HCT116 (cell line): ENCODE measurements around the gene TUSC1. TPM values are rescaled to one million over a fixed set of nuclear protein-coding genes. Genes with fewer than 3 reads are reported as not detected.
"Not testable (repeated sequence)": the region's sequence is repeated elsewhere in the genome, so short reads cannot be mapped to it uniquely, and the experiment has no call there.

Experiments used
- ATAC-seq: fragments of 200-7000 bp; cut with Tn5 transposase; 2 replicates; pipeline ENCODE4 v1.9.1; 2020; ENCODE audit warnings: mild to moderate bottlenecking, moderate library complexity
- BruUV-seq: library from RNA; stranded (reverse); fragments of 400-500 nt; replicated peaks from 2 replicates; lab custom pipeline; 2021; lab: Mats Ljungman, UMichigan
- CTCF ChIA-PET: fragments of 300-600 bp; sonication (Branson Sonifier 250); formaldehyde crosslinking; loops from one replicate; lab custom pipeline; 2021; ENCODE audit warnings: antibody characterized with exemption; lab: Charles Lee
- POLR2A ChIA-PET: fragments of 300-600, 350-600 bp; sonication (Branson Sonifier 250); formaldehyde crosslinking; loops from one replicate; lab custom pipeline; 2021; ENCODE audit warnings: antibody characterized with exemption; lab: Charles Lee
- RAD21 ChIA-PET, 2 experiments: fragments of 300-600 bp; sonication (Branson Sonifier 250); formaldehyde crosslinking; loops; one replicate each; lab custom pipeline; 2023; ENCODE audit warnings: low total read pairs in 2 of 2; ENCODE audit not compliant: uncharacterized antibody in 2 of 2, unreplicated experiment in 2 of 2, low non-redundant PET in 1 of 2; lab: Charles Lee
- DNase-seq: peaks from one replicate; pipeline ENCODE4 v3.0.0-alpha.2; 2010; ENCODE audit warnings: low read depth, low spot score
- H2AFZ ChIP-seq: fragments of 200-600 bp; shearing (Covaris generic), sonication (generic); 2 replicates; pipeline ENCODE4 v1.6.1; 2017; ENCODE audit warnings: low read depth, mixed run types, mixed read lengths, antibody characterized with exemption, low read length; ENCODE audit not compliant: poor library complexity, severe bottlenecking
- H3K27ac ChIP-seq: 2 replicates; pipeline ENCODE4 v1.5.1; 2012; ENCODE audit warnings: low read depth, low read length
- H3K27me3 ChIP-seq: fragments of 200-600 bp; sonication (generic); 2 replicates; pipeline ENCODE4 v1.6.1; 2016; ENCODE audit warnings: mixed run types, low read length, mixed read lengths; ENCODE audit not compliant: insufficient read depth
- H3K36me3 ChIP-seq, 2 experiments: fragments of 200-500 bp in 1 of 2; fragments of 200-600 bp in 1 of 2; sonication (Bioruptor generic) in 1 of 2; sonication (generic) in 1 of 2; 2 replicates each; pipeline versions ENCODE4 v1.5.1 to v1.6.1; 2014 to 2016; ENCODE audit warnings: low read length in 2 of 2, inconsistent platforms in 1 of 2, mixed read lengths in 1 of 2, mixed run types in 1 of 2; ENCODE audit not compliant: insufficient read depth in 2 of 2, control insufficient read depth in 1 of 2
- H3K4me1 ChIP-seq, 2 experiments: fragments of 200-600 bp in 1 of 2; sonication (generic) in 1 of 2; 2 replicates each; pipeline versions ENCODE4 v1.5.1 to v1.6.1; 2012 to 2017; ENCODE audit warnings: low read length in 2 of 2, inconsistent platforms in 1 of 2, mild to moderate bottlenecking in 1 of 2, mixed read lengths in 1 of 2, mixed run types in 1 of 2, moderate library complexity in 1 of 2; ENCODE audit not compliant: insufficient read depth in 2 of 2, control insufficient read depth in 1 of 2
- H3K4me2 ChIP-seq: fragments of 200-600 bp; sonication (generic); 2 replicates; pipeline ENCODE4 v1.6.1; 2017; ENCODE audit warnings: mixed run types, low read length, mixed read lengths
- H3K4me3 ChIP-seq, 2 experiments: fragments of 200-600 bp in 1 of 2; sonication (generic) in 1 of 2; replicated peaks in 1 of 2; 2 replicates each; pipeline ENCODE4 v1.5.1; 2011 to 2016; ENCODE audit warnings: low read length in 2 of 2, control low read depth in 1 of 2, low read depth in 1 of 2, mild to moderate bottlenecking in 1 of 2, mixed read lengths in 1 of 2, mixed run types in 1 of 2
- H3K79me2 ChIP-seq: fragments of 200-600 bp; sonication (generic); 2 replicates; pipeline ENCODE4 v1.6.1; 2017; ENCODE audit warnings: mild to moderate bottlenecking, mixed run types, low read length, moderate library complexity, mixed read lengths; ENCODE audit not compliant: insufficient read depth
- H3K9ac ChIP-seq: fragments of 200-600 bp; sonication (generic); 2 replicates; pipeline ENCODE4 v1.6.1; 2016; ENCODE audit warnings: low read length, mixed read lengths
- H3K9me2 ChIP-seq: fragments of 200-600 bp; sonication (generic), shearing (Covaris generic); 2 replicates; pipeline ENCODE4 v1.6.1; 2017; ENCODE audit warnings: mixed run types, mild to moderate bottlenecking, moderate library complexity; ENCODE audit not compliant: insufficient read depth
- H3K9me3 ChIP-seq, 2 experiments: fragments of 200-500 bp in 1 of 2; fragments of 200-600 bp in 1 of 2; sonication (Bioruptor generic) in 1 of 2; sonication (generic) in 1 of 2; 2 replicates each; pipeline ENCODE4 v1.6.1; 2014 to 2017; ENCODE audit warnings: low read length in 2 of 2, mixed read lengths in 2 of 2, inconsistent platforms in 1 of 2, low read depth in 1 of 2, mild to moderate bottlenecking in 1 of 2, mixed run types in 1 of 2, moderate library complexity in 1 of 2; ENCODE audit not compliant: control insufficient read depth in 1 of 2, insufficient read depth in 1 of 2
- H4K20me1 ChIP-seq: fragments of 200-600 bp; sonication (generic), shearing (Covaris generic); 2 replicates; pipeline ENCODE4 v1.6.1; 2017; ENCODE audit warnings: mixed run types, mild to moderate bottlenecking, moderate library complexity; ENCODE audit not compliant: insufficient read depth
- ATF3 ChIP-seq: IDR thresholded peaks from 2 replicates; pipeline ENCODE4 v1.6.1; 2012
- CBX3 ChIP-seq: IDR thresholded peaks from 2 replicates; pipeline ENCODE4 v1.6.1; 2012; ENCODE audit warnings: low read depth
- CEBPB ChIP-seq: IDR thresholded peaks from 2 replicates; pipeline ENCODE4 v1.6.1; 2012; ENCODE audit warnings: low read depth
- CTCF ChIP-seq, 3 experiments: fragments of 200-600 bp in 1 of 3; sonication (generic) in 1 of 3; IDR thresholded peaks in 2 of 3; conservative IDR thresholded peaks in 1 of 3; 2 replicates each; pipeline ENCODE4 v1.5.1; 2012 to 2017; ENCODE audit warnings: low read depth in 2 of 3, low read length in 2 of 3, antibody characterized with exemption in 1 of 3, borderline replicate concordance in 1 of 3, control low read depth in 1 of 3, mild to moderate bottlenecking in 1 of 3, mixed read lengths in 1 of 3, mixed run types in 1 of 3, moderate library complexity in 1 of 3; ENCODE audit not compliant: insufficient read depth in 1 of 3
- EGR1 ChIP-seq: IDR thresholded peaks from 2 replicates; pipeline ENCODE4 v1.6.1; 2012; ENCODE audit warnings: low read depth
- EZH2phosphoT487 ChIP-seq: fragments of 200-600 bp; IDR thresholded peaks from 2 replicates; pipeline ENCODE4 v1.6.1; 2018; ENCODE audit warnings: antibody characterized with exemption, borderline replicate concordance
- FOSL1 ChIP-seq: IDR thresholded peaks from 2 replicates; pipeline ENCODE4 v1.6.1; 2012; ENCODE audit warnings: low read depth
- MAX ChIP-seq: IDR thresholded peaks from 2 replicates; pipeline ENCODE4 v1.6.1; 2012
- POLR2A ChIP-seq: IDR thresholded peaks from 2 replicates; pipeline ENCODE4 v1.7.0; 2011; ENCODE audit warnings: borderline replicate concordance; ENCODE audit not compliant: insufficient read depth, insufficient read length; ENCODE audit errors: extremely low read depth
- POLR2AphosphoS5 ChIP-seq: IDR thresholded peaks from 2 replicates; pipeline ENCODE4 v1.6.1; 2011; ENCODE audit warnings: mild to moderate bottlenecking, low read depth, low read length, moderate library complexity
- RAD21 ChIP-seq: IDR thresholded peaks from 2 replicates; pipeline ENCODE4 v1.6.1; 2012; ENCODE audit warnings: low read depth, mild to moderate bottlenecking
- SIN3A ChIP-seq: IDR thresholded peaks from 2 replicates; pipeline ENCODE4 v1.6.1; 2012; ENCODE audit warnings: low read depth
- SP1 ChIP-seq: IDR thresholded peaks from 2 replicates; pipeline ENCODE4 v1.6.1; 2012; ENCODE audit warnings: low read depth
- SRF ChIP-seq: IDR thresholded peaks from 2 replicates; pipeline ENCODE4 v1.6.1; 2012; ENCODE audit warnings: low read depth
- TCF7L2 ChIP-seq: IDR thresholded peaks from 2 replicates; pipeline ENCODE4 v1.7.0; 2011; ENCODE audit warnings: borderline replicate concordance, inconsistent platforms; ENCODE audit not compliant: insufficient read depth, insufficient read length; ENCODE audit errors: extremely low read depth
- ZNF274 ChIP-seq: fragments of 200-500 bp; sonication (Bioruptor generic); IDR thresholded peaks from 2 replicates; pipeline ENCODE4 v1.6.1; 2014; ENCODE audit warnings: mild to moderate bottlenecking, low read depth, low read length, inconsistent platforms
- intact Hi-C: fragments of 100-400 bp; cut with micrococcal nuclease; formaldehyde crosslinking; loops from 2 replicates; pipeline ENCODE4 v1.10.0; 2022
- total RNA-seq: library from RNA; stranded (reverse); gene quantifications from one replicate; pipeline ENCODE4 v1.2.1, GENCODE V29; 2021; ENCODE audit not compliant: unreplicated experiment
- TF ChIP-seq, protein P1 (sequence below): IDR thresholded peaks from 2 replicates; pipeline ENCODE4 v1.6.1; 2011; ENCODE audit warnings: mild to moderate bottlenecking, low read length, moderate library complexity; ENCODE audit not compliant: insufficient replicate concordance; ENCODE audit errors: extremely low read depth

The TUSC1 gene
- total RNA-seq, 1 experiment from 2014 or later: not detected

- no peaks in the 10 kb centered on the region for H3K4me1 ChIP-seq
- no peak overlapping the region for H3K9ac ChIP-seq
- no peaks in the 10 kb centered on the region for H3K27me3 ChIP-seq
- DNase-seq: no peak
- TF ChIP-seq CBX3 (no peak), TCF7L2 (no peak), EZH2phosphoT487 (no peak), POLR2A (no peak), MAX (no peak), ZNF274 (no peak), SRF (no peak), POLR2AphosphoS5 (no peak), CEBPB (no peak), SP1 (no peak), EGR1 (no peak), RAD21 (no peak), FOSL1 (no peak), SIN3A (no peak), CTCF (IDR thresholded peaks at IDR 0.05 in 2 of 3, conservative IDR thresholded peaks at IDR 0.05 in 1 of 3; ENCODE audit: borderline replicate concordance in 1 of 3, insufficient read depth in 1 of 3, low read depth in 2 of 3, low read length in 2 of 3) (no peak), ATF3 (no peak)
- TF ChIP-seq, protein P1, sequence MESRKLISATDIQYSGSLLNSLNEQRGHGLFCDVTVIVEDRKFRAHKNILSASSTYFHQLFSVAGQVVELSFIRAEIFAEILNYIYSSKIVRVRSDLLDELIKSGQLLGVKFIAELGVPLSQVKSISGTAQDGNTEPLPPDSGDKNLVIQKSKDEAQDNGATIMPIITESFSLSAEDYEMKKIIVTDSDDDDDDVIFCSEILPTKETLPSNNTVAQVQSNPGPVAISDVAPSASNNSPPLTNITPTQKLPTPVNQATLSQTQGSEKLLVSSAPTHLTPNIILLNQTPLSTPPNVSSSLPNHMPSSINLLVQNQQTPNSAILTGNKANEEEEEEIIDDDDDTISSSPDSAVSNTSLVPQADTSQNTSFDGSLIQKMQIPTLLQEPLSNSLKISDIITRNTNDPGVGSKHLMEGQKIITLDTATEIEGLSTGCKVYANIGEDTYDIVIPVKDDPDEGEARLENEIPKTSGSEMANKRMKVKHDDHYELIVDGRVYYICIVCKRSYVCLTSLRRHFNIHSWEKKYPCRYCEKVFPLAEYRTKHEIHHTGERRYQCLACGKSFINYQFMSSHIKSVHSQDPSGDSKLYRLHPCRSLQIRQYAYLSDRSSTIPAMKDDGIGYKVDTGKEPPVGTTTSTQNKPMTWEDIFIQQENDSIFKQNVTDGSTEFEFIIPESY: no peak
- TF ChIP-seq, all 23 proteins: peak for 0
- ChIA-PET RAD21 (no interaction called here), POLR2A (no interaction called here), CTCF (no interaction called here)
- BruUV-seq: no TSS peak
- Histone ChIP-seq H3K9me3 (peaks cover 0 to 9% of the 10 kb centered on the region in 2 experiments; a peak in 2 of 4 replicates), H4K20me1 (no peaks in the 10 kb centered on the region), H3K4me3 (no peak overlapping the region), H2AFZ (no peak overlapping the region), H3K79me2 (no peaks in the 10 kb centered on the region), H3K9me2 (no peaks in the 10 kb centered on the region), H3K36me3 (no peaks in the 10 kb centered on the region), H3K4me2 (no peak overlapping the region), H3K27ac (no peak overlapping the region)
- intact Hi-C loops: no loop called here
- ATAC-seq: no peak
These were observed 720 bp downstream of the TUSC1 start for GRCh38 chr9:25677301-25678146.

GRCh38 chr9:25675858-25676257, 2.4 kb downstream of the TUSC1 start:
- H2AFZ ChIP-seq, H3K9me2 ChIP-seq, H3K27me3 ChIP-seq, H3K79me2 ChIP-seq, RAD21 ChIA-PET, CTCF ChIA-PET, DNase-seq, intact Hi-C loops, H3K4me2 ChIP-seq, H3K9me3 ChIP-seq, H3K4me1 ChIP-seq, H3K36me3 ChIP-seq, BruUV-seq, ATAC-seq, H3K9ac ChIP-seq, H3K27ac ChIP-seq, H3K4me3 ChIP-seq, H4K20me1 ChIP-seq, POLR2A ChIA-PET: not testable (repeated sequence)
